HTR-8/SVneo (cell line): Measurements from ENCODE around the gene CMAS.
"Not testable (repeated sequence)": the region's sequence is repeated elsewhere in the genome, so short reads cannot be mapped to it uniquely, and the experiment has no call there.

Experiments used
- DNase-seq: peaks from one replicate; pipeline ENCODE4 v3.0.0; 2011; ENCODE audit warnings: low spot score, mixed read lengths; ENCODE audit not compliant: insufficient read length
- FAIRE-seq: peaks from 2 replicates; lab custom pipeline; 2011; peaks lifted over from hg19 to GRCh38; lab: Jason Lieb, UNC

Gene CMAS

DNA sequence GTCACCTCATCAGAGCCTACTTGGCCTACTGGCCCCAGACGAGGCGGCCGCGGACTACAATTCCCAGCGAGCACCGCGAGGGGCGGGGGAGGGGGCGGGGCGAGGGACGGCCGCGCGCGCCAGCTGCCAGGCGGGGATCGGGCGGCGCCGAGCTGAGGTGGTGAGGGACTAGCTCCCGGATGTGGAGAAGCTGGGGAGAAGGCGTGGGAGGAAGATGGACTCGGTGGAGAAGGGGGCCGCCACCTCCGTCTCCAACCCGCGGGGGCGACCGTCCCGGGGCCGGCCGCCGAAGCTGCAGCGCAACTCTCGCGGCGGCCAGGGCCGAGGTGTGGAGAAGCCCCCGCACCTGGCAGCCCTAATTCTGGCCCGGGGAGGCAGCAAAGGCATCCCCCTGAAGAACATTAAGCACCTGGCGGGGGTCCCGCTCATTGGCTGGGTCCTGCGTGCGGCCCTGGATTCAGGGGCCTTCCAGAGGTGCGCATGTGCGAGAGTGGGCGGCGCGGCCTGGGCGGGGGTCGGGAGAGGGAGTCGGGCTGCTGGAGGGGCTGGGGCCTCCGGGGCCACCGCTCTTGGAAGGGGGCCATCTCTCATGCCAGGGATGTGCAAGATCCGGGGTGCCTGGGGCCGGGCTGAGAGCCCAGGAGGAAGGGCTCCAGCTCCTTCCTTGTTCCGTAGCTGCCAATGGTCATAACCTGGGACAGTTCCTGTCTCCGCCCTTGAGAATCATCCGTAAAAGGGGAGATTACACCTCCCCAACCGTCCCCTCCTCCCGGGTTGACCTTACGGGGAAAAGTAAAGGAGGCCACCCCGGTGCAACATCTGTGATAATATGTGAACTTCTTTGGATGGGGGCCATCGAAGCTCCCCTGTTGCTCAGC lies at the start of gene CMAS:
Gene CMAS, plus strand, starts transcription at position 129 of the 878 bp plus-strand sequence. Its CDS starts 86 bp downstream, at position 215.
- FAIRE-seq, result peak; percentile 54
- DNase-seq, result peak; percentile 64

DNA sequence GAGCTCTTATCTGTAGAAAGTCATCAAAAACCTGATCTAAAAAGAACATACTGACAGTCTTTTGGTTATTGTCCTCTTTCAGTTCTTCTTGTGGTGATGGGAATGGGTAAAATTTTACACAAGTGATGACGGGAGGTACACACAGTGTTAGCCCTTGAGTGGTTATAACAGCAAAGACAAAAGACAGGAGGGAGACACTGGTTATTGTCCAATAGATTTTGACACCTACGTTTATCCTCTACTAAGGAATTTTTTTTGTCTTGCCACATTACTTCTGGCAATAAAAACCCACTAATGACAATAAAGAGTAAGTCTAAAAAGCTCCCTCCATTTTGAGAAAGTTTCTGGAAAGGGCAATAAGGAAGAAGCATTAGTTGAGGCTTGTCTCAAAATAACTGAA lies 47.7 kb upstream of the CMAS start:
- no peak for FAIRE-seq
- DNase-seq, result no peak

DNA sequence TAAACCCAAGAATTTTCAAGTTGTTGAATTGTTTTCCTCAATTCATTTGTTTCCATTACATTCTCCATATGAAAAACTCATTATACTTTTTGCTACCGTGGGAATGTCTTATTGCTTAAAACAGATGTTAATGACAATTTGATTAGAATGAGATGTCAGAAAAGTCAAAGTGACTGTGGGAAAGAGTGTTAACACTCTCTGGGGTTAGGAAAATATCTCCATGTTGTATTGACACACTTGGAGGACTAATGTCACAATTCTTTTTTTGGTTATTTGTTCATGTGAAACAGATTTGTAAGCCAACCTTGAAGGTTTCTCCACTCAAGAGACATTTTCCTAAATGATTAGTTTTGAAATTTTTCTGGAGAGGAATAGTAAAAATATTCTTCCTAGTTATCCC lies 47.2 kb upstream of the CMAS start:
- no peak for DNase-seq
- FAIRE-seq, result no peak

DNA sequence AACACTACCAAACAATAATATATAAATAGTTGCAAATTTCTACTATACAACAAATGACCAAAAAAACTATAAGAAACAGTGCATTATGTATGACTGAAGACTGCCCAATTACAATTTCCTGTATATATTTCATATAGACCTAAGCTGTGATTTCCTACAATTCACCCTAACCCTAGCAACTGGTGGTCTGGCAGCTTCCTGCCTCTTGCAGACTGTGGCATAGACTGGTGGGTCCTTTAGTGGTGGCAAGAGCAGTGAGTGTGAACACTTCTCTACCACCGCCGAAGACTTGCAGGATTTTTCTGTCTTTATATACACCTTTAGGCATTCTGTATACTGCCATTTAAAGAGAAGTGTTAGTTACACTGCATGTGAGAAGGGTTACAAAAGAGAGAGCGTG lies 43.6 kb upstream of the CMAS start:
- FAIRE-seq (no peak), DNase-seq (no peak)

DNA sequence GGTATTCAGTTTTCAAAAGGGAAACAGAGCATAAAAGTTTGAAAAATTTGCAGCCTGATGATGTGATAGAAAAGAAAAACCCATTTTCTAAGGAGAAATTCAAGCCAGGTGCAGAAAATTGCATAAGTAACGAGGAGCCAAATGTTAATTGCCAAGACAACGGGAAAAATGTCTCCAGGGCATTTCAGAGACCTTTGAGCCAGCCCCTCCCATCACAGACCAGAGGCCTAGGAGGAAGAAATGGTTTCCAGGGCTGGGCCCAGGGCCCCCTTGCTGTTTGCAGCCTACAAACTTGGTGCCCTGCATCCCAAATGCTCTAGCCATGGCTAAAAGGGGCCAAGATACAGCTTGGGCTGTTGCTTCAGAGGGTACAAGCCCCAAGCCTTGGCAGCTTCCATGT lies 38.2 kb upstream of the CMAS start:
- DNase-seq, FAIRE-seq: not testable (repeated sequence)

DNA sequence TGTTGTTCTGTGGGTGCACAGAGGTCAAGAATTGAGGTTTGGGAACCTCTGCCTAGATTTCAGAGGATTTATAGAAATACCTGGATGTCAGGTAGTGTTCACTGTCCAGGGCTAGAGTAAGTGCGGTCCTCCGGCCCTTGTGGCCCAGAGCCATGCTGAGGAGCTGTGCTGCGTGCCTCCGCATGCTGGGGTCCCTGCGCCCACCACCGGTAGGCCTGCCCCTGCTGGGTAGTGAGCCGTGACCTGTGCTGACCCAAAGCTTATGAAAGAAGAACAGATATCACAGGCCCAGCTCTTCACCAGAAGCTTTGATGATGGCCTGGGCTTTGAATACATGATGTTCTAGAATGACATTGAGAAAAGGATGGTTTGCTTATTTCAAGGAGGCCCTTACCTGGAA lies 37.8 kb upstream of the CMAS start:
- FAIRE-seq (no peak), DNase-seq (no peak)

DNA sequence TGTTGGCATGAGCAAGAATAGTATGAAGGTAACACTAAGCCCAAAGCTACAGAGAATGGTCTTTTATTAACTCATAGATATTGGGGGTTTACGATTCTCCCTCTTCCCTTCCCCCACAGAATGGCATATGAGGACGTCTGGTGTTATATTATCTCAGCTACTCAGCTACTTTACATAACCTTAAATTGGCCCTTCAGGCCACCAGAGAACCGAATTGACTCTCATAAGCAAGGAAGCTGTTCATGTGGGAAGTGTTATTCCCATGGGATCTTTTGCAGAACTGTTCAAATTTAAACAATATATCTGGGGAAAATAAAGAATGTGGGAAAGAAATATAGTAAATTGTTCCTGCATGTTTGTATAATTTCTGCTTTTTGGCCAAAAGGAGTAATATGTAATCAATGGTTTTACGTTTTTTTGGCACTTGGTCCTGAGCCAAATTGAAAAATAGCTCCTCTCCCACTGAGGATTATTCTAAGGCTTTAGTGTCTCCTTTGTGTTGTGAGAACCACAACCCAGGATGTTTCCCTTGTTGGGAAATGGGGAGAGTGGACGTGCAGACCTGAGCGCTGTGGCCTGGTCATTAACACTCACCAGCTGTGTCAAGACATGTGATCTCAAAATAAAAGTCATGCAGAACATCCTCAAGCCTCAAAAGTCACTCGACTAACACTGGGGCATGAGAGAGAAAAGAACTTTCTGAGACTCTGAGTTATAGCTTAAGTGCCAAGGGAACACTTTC lies 31.8 kb upstream of the CMAS start:
- FAIRE-seq (no peak), DNase-seq (no peak)

DNA sequence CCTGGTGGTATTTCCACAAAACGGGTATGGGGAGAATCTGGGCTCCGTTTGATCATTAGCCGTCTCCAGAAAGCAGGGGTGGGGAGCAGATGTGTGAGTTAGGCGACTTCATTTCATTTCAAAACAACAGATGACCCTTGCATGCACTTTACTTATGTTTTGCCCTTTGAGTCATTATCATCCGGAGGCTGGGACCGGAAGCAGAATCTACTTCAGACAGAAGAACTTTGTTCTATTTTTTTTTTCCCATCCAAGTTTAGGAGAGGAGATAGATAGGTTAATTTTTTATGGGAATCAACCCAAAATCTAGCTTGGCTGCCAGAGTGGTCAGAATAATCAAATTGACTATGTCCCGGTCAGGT lies 31.3 kb upstream of the CMAS start:
- FAIRE-seq, result no peak

DNA sequence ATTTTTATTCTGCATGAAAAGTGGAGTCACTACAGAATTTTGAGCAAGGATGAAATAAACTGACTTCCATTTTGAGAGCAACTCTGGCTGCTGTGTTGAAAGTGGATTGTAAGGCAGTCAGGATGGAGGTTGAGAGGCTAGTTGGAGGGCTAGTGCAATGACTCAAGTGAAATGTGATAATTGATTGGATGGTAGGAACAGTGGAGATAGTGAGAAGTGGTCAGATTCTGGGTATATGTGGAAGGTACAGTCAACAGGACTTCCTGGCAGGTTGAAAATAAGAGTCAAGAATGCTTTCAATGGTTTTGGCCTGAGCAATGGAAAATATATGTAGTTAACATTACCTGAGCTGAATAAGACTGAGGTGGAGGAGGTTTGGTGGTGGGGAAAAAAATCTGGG lies 29.0 kb upstream of the CMAS start:
- no peak for FAIRE-seq
- DNase-seq, result no peak

More for the DNA sequence above, 31.3 kb upstream of the CMAS start:
- DNase-seq, result no peak

DNA sequence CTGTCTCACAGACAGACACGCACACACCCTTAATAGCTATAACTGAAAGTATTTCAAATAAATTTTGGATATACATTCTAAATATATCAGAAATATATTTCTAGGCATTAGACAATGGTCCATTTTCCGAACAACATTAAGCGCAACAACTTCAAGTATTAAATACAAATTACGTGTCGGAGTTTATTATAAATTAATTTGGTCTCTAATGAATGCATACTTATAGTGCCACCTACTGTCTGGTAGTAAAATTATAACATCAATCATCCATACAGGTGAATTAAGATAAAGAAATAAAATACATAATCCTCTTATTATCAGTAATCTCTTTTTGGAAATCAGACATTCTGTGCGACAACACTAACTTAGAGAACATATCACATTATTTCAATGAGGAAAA lies 27.2 kb upstream of the CMAS start:
- FAIRE-seq, result no peak
- no peak for DNase-seq

DNA sequence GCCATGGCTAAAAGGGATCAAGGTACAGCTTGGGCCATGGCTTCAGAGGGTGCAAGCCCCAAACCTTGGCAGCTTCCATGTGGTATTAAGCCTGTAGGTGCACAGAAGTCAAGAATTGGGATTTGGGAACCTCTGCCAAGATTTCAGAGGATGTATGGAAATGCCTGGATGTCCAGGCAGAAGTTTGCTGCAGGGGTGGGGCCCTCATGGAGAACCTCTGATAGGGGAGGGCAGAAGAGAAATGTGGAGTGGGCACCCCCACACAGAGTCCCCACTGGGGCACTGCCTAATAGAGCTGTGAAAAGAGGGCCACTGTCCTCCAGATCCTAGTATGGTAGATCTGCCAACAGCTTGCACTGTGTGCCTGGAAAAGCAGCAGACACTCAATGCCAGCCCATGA lies 22.5 kb upstream of the CMAS start:
- DNase-seq, FAIRE-seq: not testable (repeated sequence)

DNA sequence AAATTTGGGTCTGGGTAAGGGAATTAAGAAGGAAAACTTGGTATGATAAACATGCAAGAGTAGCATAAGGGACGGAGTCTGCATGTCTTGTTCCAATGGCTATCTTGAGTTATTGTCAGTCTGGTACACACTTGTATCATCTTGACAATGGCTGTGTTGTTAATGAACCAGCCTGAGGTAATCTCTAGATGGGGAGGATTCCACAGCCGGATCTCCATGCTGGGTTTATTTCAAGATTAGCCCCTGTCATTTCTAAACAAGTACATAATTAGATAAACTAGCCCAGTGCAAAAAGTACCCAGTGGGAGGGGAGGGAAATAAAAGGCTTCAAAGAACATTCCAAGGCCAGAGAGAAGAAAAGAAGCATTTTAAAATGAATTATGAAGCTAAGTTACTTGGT lies 16.5 kb upstream of the CMAS start:
- no peak for FAIRE-seq
- DNase-seq, result no peak

DNA sequence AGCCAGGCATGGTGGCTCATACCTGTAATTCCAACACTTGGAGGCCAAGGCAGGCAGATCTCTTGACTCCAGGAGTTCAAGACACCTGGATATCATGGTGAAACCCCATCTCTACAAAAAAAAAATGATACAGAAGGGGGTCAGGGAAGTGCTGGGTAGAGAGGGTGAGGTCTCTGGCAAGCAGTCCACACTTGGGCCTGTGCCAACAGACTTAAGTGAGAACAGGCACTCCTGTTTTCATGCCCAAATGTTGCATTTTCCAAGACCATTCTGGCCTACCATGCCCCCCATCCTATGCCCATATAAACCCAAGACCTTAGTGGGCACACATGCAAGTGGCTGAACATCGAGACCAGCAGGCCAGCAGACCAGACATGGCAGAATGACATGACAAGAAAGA lies 16.0 kb upstream of the CMAS start:
- DNase-seq (no peak), FAIRE-seq (no peak)

DNA sequence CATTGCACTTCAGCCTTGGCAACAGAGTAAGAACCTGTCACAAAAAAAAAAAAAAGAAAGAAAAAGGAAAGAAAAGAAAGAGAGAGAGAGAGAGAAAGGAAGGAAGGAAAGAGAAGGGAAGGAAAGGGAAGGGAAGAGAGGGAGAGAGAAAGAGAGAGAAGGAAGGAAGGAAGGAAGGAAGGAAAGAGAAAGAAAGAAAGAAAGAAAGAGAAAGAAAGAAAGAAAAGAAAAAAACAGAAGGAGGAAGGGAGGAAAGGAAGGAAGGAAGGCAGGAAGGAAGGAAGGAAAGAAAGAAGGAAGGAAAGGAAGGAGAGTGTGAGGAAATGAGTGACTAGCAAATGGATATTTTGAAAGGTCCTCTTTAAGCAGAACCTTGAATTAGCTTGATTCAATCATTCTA lies 13.3 kb upstream of the CMAS start:
- no peak for DNase-seq
- FAIRE-seq, result no peak

DNA sequence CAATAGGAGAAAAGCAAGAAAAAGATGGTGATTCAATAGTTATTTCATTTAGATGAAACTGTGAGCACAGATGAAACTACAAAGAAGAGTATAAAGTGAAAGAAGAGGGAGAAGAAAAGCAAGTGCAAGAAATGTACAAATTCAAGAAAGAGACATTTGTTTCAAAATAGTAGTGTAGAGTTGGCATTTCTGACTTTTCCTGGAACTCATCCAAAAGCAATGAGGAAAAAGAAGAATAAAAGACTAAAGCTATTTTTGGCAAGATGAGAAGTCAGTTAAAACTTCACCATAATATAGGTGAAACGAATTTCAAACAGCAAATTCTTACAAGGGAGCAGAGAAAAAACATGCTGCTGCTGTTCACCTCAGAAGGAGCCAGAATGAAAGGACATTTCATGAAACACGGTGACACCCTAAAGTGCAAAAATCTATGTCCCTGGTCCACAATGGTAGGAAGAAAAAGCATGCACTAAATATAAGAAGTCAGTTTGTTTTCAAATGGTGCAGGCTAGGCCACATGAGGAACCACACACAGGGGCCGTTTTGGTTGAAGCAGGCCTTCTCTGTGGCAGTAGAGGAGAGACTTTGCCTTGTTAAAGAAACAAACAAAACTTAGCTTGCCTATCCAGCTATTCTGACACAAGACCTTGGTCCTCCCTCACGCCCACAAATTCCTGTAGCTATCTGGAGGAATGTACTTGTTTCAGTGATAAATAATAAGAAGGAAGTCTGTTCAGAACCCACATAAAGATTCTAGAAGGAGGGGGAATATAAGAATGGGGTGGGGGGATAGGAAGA lies 11.1 kb upstream of the CMAS start:
- DNase-seq (no peak), FAIRE-seq (no peak)

DNA sequence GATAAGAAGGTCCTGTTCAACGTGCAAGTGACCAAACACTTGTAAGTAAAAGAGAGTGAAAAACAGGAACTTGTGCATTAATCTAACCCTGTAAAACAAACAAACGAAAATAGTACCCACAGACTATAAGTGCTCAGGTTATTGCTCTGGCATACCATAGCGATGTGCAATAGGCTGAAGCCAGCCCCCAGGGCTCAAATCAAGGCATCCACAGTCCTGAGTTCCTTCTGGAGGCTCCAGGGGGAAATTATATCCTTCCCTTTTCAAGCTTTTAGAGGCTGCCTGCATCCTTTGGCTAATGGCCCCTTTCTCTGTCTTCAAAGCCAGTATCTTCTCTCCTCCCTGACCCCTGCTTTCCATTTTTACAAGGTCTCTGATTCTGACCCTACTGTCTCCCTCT lies 8.1 kb upstream of the CMAS start:
- DNase-seq, result no peak
- no peak for FAIRE-seq

DNA sequence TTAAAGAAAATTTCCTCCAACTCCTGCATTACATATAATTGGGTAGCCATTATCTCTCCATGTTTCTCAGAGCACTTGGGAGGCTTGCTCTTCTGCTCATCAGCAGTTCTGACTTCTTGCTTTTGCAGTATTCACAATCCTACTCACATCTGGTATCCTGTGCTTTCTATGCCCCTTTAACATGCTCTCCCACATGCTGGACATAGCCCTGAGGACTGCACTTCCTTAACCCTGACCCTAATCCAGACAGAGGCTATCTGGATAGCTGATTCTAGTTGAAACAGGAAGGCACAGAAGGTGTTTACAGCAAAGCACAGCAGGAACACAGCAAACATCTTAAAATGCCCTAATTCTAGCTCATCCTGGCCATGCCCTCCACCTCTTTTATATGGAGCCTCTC lies 7.3 kb upstream of the CMAS start:
- no peak for DNase-seq
- FAIRE-seq, result no peak

DNA sequence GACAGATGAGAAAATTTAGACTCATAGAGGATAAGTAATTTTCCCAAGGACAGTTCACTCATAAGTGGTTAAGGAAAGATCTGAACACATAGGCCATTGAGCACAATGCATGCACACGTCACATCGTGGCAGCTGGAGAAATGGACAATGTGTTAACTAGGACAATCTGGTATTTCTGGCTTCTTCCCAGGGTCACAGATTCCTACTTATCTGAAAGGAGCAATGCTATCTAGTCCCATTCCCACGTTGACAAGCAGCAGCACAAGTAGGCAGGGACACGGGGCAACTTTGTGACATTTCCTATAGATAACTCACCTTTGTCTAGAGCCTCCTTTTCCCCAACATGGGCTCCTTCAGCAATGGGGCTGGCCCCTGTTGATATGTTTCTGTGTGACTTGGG lies 6.7 kb upstream of the CMAS start:
- FAIRE-seq, result no peak

DNA sequence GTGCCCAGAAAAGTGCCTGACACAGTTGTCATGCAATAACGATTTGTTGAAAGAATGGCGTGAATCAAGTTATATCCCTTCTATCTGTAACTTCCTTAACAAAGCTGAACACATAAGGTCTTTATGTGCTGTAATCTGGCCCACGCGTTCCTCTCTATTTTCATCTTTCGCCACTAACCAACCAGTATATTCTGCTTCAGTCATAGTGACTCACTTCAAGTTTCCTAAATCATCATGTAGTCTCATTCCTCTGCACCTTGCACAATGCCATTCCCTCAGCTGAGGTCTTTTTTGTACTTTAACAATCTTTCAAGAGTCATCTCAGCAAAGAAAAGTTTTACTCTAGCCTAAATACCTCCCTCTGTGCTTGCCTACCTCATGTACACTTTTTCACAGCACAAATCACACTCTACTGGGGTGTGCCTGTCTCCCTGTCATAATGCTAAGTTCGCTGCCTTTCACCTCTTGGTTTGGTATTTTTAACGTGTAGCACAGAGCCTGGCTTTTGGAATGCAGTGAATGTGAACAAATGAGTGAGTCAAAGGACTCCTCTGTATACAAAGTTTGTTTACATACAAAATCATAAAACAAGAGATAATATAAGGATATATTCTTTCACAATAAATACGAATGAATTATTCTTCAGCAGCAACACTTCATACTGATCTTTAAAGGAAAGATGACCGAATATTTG lies 2.9 kb upstream of the CMAS start:
- FAIRE-seq (no peak), DNase-seq (no peak)

More for the DNA sequence above, 6.7 kb upstream of the CMAS start:
- no peak for DNase-seq

DNA sequence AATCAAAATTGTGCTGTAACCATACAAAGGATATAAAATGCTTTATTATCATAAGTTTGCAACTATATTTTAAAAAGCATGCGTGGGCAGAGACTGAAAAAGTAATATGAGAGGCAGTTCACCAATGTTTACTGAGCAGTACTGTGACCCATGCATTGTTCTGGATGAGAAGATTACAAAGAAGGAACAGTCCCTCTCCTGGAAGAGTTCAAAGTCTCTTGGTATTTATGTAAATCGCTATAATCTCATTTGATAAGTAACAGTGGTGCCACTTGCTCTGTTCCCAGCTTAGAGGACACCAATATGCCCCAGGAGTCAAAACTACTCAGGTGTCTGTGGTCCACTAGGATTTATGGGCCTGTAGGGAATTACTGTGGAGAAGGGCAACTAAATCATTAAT lies 2.1 kb upstream of the CMAS start:
- no peak for FAIRE-seq
- DNase-seq, result no peak
